OCI-LY1 (cell line): Measurements from ENCODE around the gene VRK1.

Source experiments
- EZH2 ChIP-seq: fragments of 200-600 bp; sonication (generic), shearing (Covaris generic); IDR thresholded peaks from 2 replicates; pipeline ENCODE4 v1.8.0; 2017; ENCODE audit warnings: borderline replicate concordance, mixed run types, mild to moderate bottlenecking, antibody characterized with exemption, low read length, moderate library complexity, mixed read lengths
- TF ChIP-seq, protein P1 (sequence below): fragments of 200-600 bp; sonication (generic), shearing (Covaris generic); IDR thresholded peaks from 2 replicates; pipeline ENCODE4 v1.5.1; 2017; ENCODE audit warnings: mild to moderate bottlenecking, antibody characterized with exemption, low read length, moderate library complexity, mixed read lengths

DNA sequence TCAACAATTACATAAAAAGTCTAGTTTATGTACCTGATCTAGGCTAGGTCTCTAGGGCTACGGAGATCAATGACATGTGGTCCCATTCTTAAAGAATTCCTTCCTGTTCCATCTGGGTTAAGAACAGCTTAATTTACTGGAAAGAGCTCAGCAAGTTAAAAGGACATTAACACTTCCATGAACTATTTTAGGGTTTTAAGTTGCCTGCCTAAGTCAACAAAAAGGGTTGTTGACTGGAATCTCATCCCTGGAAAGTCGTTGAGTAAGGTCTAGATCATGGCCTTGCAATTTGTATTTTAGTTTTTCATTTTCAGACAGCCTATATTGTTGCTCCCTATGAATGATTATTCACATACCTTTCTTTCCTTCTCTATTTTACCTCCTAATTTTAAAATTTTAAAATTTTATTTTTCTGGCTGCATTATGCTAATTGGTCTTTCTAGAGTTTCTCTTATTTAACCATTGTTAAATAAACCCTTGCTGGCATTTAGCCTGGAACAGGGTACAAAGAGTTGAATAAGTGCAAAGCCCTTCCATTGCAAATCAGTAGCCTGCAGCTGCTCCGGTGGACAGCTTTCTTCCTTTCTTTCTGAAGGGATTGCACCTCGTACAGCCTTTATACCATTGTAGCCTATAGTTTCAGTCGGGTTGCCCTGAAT is 66.3 kb downstream of the VRK1 start:
- TF ChIP-seq, protein P1, sequence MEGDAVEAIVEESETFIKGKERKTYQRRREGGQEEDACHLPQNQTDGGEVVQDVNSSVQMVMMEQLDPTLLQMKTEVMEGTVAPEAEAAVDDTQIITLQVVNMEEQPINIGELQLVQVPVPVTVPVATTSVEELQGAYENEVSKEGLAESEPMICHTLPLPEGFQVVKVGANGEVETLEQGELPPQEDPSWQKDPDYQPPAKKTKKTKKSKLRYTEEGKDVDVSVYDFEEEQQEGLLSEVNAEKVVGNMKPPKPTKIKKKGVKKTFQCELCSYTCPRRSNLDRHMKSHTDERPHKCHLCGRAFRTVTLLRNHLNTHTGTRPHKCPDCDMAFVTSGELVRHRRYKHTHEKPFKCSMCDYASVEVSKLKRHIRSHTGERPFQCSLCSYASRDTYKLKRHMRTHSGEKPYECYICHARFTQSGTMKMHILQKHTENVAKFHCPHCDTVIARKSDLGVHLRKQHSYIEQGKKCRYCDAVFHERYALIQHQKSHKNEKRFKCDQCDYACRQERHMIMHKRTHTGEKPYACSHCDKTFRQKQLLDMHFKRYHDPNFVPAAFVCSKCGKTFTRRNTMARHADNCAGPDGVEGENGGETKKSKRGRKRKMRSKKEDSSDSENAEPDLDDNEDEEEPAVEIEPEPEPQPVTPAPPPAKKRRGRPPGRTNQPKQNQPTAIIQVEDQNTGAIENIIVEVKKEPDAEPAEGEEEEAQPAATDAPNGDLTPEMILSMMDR = no peak
- no peak for TF ChIP-seq EZH2
